HepG2 (cell line): ENCODE data around the gene DNAJC12. TPM values are rescaled to one million over a fixed set of nuclear protein-coding genes. Genes with fewer than 3 reads are reported as not detected.

Source experiments
- CBX5 ChIP-seq: sonication (generic); formaldehyde crosslinking; IDR thresholded peaks from 2 replicates; pipeline ENCODE4 v1.4.0; 2020; ENCODE audit warnings: missing genetic modification reagents, borderline replicate concordance
- CHCHD3 ChIP-seq: sonication (generic); formaldehyde crosslinking; IDR thresholded peaks from 2 replicates; pipeline ENCODE4 v1.8.0; 2022; ENCODE audit warnings: mild to moderate bottlenecking, missing genetic modification reagents, moderate library complexity
- CREBL2 ChIP-seq: sonication (generic); formaldehyde crosslinking; IDR thresholded peaks from 2 replicates; pipeline ENCODE4 v1.8.1; 2023; ENCODE audit warnings: missing genetic modification reagents, mild to moderate bottlenecking, borderline replicate concordance
- E2F1 ChIP-seq: sonication (generic); formaldehyde crosslinking; IDR thresholded peaks from 2 replicates; pipeline ENCODE4 v1.5.0; 2020; ENCODE audit warnings: missing genetic modification reagents
- FOXO4 ChIP-seq: sonication (generic); formaldehyde crosslinking; conservative IDR thresholded peaks from 2 replicates; pipeline ENCODE4 v1.8.1; 2023; ENCODE audit warnings: missing genetic modification reagents
- GATAD1 ChIP-seq: IDR thresholded peaks from 2 replicates; pipeline ENCODE4 v1.6.1; 2016; ENCODE audit warnings: missing genetic modification reagents, missing compliant biosample characterization
- HMGA1 ChIP-seq: sonication (generic); formaldehyde crosslinking; conservative IDR thresholded peaks from 2 replicates; pipeline ENCODE4 v1.4.0; 2020; ENCODE audit warnings: missing genetic modification reagents
- KDM2A ChIP-seq: sonication (generic); formaldehyde crosslinking; IDR thresholded peaks from 2 replicates; pipeline ENCODE4 v1.4.0; 2020; ENCODE audit warnings: low read depth, missing genetic modification reagents, borderline replicate concordance
- MAZ ChIP-seq, 2 experiments: sonication (generic) in 1 of 2; formaldehyde crosslinking in 1 of 2; IDR thresholded peaks; 2 replicates each; pipeline versions ENCODE4 v1.5.0 to v1.6.1; 2012 to 2020; ENCODE audit warnings: low read depth in 2 of 2, mild to moderate bottlenecking in 2 of 2, borderline replicate concordance in 1 of 2, improper control_type of control experiment in 1 of 2, low read length in 1 of 2, missing genetic modification reagents in 1 of 2, moderate library complexity in 1 of 2
- NRL ChIP-seq: sonication (generic); formaldehyde crosslinking; IDR thresholded peaks from 2 replicates; pipeline ENCODE4 v1.5.0; 2020; ENCODE audit warnings: missing genetic modification reagents, mild to moderate bottlenecking, moderate library complexity, borderline replicate concordance
- RCOR2 ChIP-seq: IDR thresholded peaks from 2 replicates; pipeline ENCODE4 v1.6.1; 2016; ENCODE audit warnings: missing biosample characterization, missing genetic modification reagents
- SIX1 ChIP-seq: sonication (generic); formaldehyde crosslinking; IDR thresholded peaks from 2 replicates; pipeline ENCODE4 v1.4.0; 2020; ENCODE audit warnings: missing genetic modification reagents, borderline replicate concordance
- SOX5 ChIP-seq: IDR thresholded peaks from 2 replicates; pipeline ENCODE4 v1.6.1; 2016; ENCODE audit warnings: borderline replicate concordance
- SP4 ChIP-seq: sonication (generic); formaldehyde crosslinking; IDR thresholded peaks from 2 replicates; pipeline ENCODE4 v1.8.1; 2023; ENCODE audit warnings: mild to moderate bottlenecking, missing genetic modification reagents
- STAG1 ChIP-seq: sonication (generic); formaldehyde crosslinking; IDR thresholded peaks from 2 replicates; pipeline ENCODE4 v1.4.0; 2020; ENCODE audit warnings: missing genetic modification reagents
- TMF1 ChIP-seq: sonication (generic); formaldehyde crosslinking; IDR thresholded peaks from 2 replicates; pipeline ENCODE4 v1.8.1; 2022; ENCODE audit warnings: low read depth, missing genetic modification reagents
- ZBTB38 ChIP-seq: sonication (generic); formaldehyde crosslinking; IDR thresholded peaks from 2 replicates; pipeline ENCODE4 v1.5.1; 2020; ENCODE audit warnings: mild to moderate bottlenecking, missing genetic modification reagents
- ZFP1 ChIP-seq: IDR thresholded peaks from 2 replicates; pipeline ENCODE4 v1.6.1; 2016
- ZNF274 ChIP-seq: sonication (generic); formaldehyde crosslinking; IDR thresholded peaks from 2 replicates; pipeline ENCODE4 v1.5.1; 2020; ENCODE audit warnings: mild to moderate bottlenecking, missing genetic modification reagents
- ZNF34 ChIP-seq: sonication (generic); formaldehyde crosslinking; IDR thresholded peaks from 2 replicates; pipeline ENCODE4 v1.4.0; 2020; ENCODE audit warnings: mild to moderate bottlenecking, missing genetic modification reagents, borderline replicate concordance
- ZNF460 ChIP-seq: sonication (generic); formaldehyde crosslinking; IDR thresholded peaks from 2 replicates; pipeline ENCODE4 v1.5.1; 2020; ENCODE audit warnings: missing genetic modification reagents, mild to moderate bottlenecking, borderline replicate concordance
- ZNF549 ChIP-seq: sonication (generic); formaldehyde crosslinking; IDR thresholded peaks from 2 replicates; pipeline ENCODE4 v1.5.0; 2020; ENCODE audit warnings: missing genetic modification reagents
- ZNF607 ChIP-seq: sonication (generic); formaldehyde crosslinking; IDR thresholded peaks from 2 replicates; pipeline ENCODE4 v1.5.1; 2020; ENCODE audit warnings: missing genetic modification reagents, mild to moderate bottlenecking, borderline replicate concordance
- ZNF766 ChIP-seq: sonication (generic); formaldehyde crosslinking; IDR thresholded peaks from 2 replicates; pipeline ENCODE4 v1.5.0; 2020; ENCODE audit warnings: missing genetic modification reagents, borderline replicate concordance
- polyA plus RNA-seq, 8 experiments: library from polyadenylated mRNA; depleted of rRNA in 3 of 8; stranded (reverse) in 7 of 8; unstranded in 1 of 8; fragments of >200 nt; fragmentation: Illumina TruSeq in 4 of 8; extraction: Trizol in 4 of 8; gene quantifications; 2 replicates each; pipeline versions ENCODE4 v1.2.1 to v1.2.3, GENCODE V29; 2011 to 2016; ENCODE audit warnings: low read depth in 4 of 8, missing spikeins in 1 of 8, mixed read lengths in 1 of 8; ENCODE audit not compliant: insufficient read depth in 1 of 8
- total RNA-seq, 5 experiments: library from RNA; depleted of rRNA; stranded (reverse); fragments of >200 nt; fragmentation: Illumina TruSeq; extraction: Trizol; gene quantifications; 2 replicates each; pipeline ENCODE4 v1.2.3, GENCODE V29; 2016; ENCODE audit warnings: low read depth in 1 of 5
- TF ChIP-seq, protein P1 (sequence below): sonication (generic); formaldehyde crosslinking; IDR thresholded peaks from 2 replicates; pipeline ENCODE4 v1.4.0; 2020; ENCODE audit warnings: missing genetic modification reagents, borderline replicate concordance

DNAJC12 gene
- total and polyA plus RNA-seq, 2 of the 13 experiments (the other 11 are each of a cell fraction or from before 2014, with no cell fraction given): 11.6 to 43.9 TPM

- no peak for TF ChIP-seq CHCHD3
- TF ChIP-seq TMF1 (CRISPR knock-in tag): no peak
- TF ChIP-seq HMGA1 (CRISPR knock-in tag): no peak
- TF ChIP-seq ZNF460 (CRISPR knock-in tag): no peak
- TF ChIP-seq, protein P1, sequence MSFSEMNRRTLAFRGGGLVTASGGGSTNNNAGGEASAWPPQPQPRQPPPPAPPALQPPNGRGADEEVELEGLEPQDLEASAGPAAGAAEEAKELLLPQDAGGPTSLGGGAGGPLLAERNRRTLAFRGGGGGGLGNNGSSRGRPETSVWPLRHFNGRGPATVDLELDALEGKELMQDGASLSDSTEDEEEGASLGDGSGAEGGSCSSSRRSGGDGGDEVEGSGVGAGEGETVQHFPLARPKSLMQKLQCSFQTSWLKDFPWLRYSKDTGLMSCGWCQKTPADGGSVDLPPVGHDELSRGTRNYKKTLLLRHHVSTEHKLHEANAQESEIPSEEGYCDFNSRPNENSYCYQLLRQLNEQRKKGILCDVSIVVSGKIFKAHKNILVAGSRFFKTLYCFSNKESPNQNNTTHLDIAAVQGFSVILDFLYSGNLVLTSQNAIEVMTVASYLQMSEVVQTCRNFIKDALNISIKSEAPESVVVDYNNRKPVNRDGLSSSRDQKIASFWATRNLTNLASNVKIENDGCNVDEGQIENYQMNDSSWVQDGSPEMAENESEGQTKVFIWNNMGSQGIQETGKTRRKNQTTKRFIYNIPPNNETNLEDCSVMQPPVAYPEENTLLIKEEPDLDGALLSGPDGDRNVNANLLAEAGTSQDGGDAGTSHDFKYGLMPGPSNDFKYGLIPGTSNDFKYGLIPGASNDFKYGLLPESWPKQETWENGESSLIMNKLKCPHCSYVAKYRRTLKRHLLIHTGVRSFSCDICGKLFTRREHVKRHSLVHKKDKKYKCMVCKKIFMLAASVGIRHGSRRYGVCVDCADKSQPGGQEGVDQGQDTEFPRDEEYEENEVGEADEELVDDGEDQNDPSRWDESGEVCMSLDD: no peak
- TF ChIP-seq CREBL2 (CRISPR knock-in tag): no peak
- TF ChIP-seq ZFP1 (CRISPR knock-in tag): peak; percentile 80; the same call in 1 of the 2 replicates
- TF ChIP-seq SOX5 (CRISPR knock-in tag): 0 out of 2 replicates have a peak, but pooled peaks have one; percentile 51
- no peak for TF ChIP-seq ZNF34 (CRISPR knock-in tag)
- no peak for TF ChIP-seq STAG1 (CRISPR knock-in tag)
- TF ChIP-seq SP4: 0 out of 2 replicates have a peak, but pooled peaks have one; percentile 15
- TF ChIP-seq MAZ (IDR thresholded peaks at IDR 0.05; ENCODE audit: borderline replicate concordance, low read depth, low read length): peak; percentile 58; the same call in 1 of the 2 replicates
- TF ChIP-seq MAZ (CRISPR knock-in tag; IDR thresholded peaks at IDR 0.05; ENCODE audit: low read depth): peak; percentile 55; the same call in 1 of the 2 replicates
- TF ChIP-seq E2F1 (CRISPR knock-in tag): peak; percentile 44; the same call in 1 of the 2 replicates
- no peak for TF ChIP-seq RCOR2 (CRISPR knock-in tag)
- TF ChIP-seq ZBTB38: no peak; the same call in 1 of the 2 replicates
- TF ChIP-seq SIX1 (CRISPR knock-in tag): peak; percentile 17; the same call in 1 of the 2 replicates
- TF ChIP-seq NRL (CRISPR knock-in tag): peak; percentile 60; the same call in 1 of the 2 replicates
- TF ChIP-seq KDM2A (CRISPR knock-in tag): peak; percentile 83; the same call in 1 of the 2 replicates
- peak; percentile 89 for TF ChIP-seq GATAD1 (CRISPR knock-in tag)
- no peak for TF ChIP-seq ZNF549 (CRISPR knock-in tag)
- TF ChIP-seq ZNF766 (CRISPR knock-in tag): no peak
- TF ChIP-seq FOXO4: no peak
- no peak for TF ChIP-seq ZNF274 (CRISPR knock-in tag)
- peak; percentile 28; the same call in 1 of the 2 replicates for TF ChIP-seq CBX5 (CRISPR knock-in tag)
- no peak for TF ChIP-seq ZNF607 (CRISPR knock-in tag)
Observed at GRCh38 chr10:67849331-67850011, 11.5 kb upstream of the DNAJC12 start (continued).
